ENCODE measurements around the gene CCT7.

The CCT7 gene

DNA sequence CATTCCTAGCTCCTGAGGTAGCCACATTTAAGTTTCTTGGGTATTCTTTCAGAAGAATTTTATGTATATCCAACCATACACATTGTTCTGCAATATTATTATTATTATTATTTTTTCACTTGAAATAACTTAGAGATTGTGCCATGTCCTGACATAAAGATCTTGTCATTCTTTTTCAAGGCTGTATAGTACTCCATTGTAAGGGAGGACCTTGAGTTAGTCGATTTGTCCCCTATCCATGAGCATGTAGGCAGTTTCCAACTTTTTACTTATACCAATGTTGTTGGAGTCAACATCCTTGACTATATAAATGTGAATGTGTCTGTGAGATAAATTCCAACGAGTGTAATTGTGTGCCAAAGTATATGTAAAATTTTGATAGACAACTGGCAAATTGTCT is 60.1 kb downstream of the CCT7 start:
- no peak overlapping the region for H3K4me3 ChIP-seq (ENCODE audit: low read length)
- TF ChIP-seq, protein P1, sequence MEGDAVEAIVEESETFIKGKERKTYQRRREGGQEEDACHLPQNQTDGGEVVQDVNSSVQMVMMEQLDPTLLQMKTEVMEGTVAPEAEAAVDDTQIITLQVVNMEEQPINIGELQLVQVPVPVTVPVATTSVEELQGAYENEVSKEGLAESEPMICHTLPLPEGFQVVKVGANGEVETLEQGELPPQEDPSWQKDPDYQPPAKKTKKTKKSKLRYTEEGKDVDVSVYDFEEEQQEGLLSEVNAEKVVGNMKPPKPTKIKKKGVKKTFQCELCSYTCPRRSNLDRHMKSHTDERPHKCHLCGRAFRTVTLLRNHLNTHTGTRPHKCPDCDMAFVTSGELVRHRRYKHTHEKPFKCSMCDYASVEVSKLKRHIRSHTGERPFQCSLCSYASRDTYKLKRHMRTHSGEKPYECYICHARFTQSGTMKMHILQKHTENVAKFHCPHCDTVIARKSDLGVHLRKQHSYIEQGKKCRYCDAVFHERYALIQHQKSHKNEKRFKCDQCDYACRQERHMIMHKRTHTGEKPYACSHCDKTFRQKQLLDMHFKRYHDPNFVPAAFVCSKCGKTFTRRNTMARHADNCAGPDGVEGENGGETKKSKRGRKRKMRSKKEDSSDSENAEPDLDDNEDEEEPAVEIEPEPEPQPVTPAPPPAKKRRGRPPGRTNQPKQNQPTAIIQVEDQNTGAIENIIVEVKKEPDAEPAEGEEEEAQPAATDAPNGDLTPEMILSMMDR (conservative IDR thresholded peaks at IDR 0.05; ENCODE audit: low read depth, low read length) = no peak

DNA sequence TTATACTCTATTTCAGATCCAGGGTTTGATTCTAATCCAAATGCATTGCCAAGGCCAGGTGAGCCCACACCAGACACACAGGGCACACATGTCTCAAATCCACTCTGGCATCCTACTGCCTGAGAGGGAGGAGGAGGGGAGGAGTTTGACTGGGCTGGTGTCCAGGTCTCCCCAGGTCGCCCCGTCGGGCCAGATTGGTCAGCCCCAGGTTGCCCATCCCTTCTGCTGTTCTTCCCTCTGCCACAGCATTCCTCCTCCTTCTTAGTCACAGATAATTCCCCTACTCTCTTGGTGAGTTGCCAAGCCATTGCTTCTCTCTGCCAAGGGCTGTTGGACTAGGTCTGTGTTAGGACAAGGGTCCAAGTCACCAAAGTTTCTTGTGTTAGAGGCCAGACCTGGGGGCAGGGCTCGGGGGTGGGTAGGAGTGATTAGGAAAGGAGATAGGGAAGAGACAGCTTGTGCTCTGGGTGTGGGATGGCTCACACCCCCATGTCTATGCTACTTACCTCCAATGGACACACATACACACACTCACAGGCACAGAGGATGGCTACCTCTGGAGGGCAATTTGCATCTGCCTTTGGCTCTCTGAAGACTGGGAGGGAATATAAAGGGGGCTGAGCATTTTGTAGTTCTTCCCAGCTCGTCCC is 61.8 kb downstream of the CCT7 start:
- TF ChIP-seq, protein P1 (conservative IDR thresholded peaks at IDR 0.05; ENCODE audit: low read depth, low read length) = no peak
- DNase-seq (ENCODE audit: low read depth) = no peak
- H3K4me3 ChIP-seq (ENCODE audit: low read length) = no peak overlapping the region

More for the DNA sequence above, 60.1 kb downstream of the CCT7 start:
- DNase-seq (ENCODE audit: low read depth) = no peak

DNA sequence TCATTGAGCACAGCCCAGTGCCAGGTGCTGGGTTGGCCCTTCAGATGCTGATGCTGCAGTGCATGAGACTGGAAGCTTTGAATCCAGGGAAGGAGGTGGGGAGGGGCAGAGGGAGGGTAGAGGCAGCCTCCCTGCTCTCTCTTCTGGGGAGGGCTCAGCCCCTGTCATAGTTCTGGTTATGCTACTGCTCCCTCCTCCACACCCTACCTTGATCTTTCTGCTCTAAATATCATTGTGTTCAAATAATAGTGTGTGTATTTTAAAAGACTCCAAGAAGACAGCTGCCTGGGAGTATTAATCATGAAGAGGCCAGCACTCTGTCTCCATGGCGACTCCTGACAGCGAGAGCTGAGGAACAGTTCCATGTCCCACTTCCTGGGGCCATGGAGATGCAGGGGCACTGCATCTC is 63.0 kb downstream of the CCT7 start:
- TF ChIP-seq, protein P1 (conservative IDR thresholded peaks at IDR 0.05; ENCODE audit: low read depth, low read length) = no peak
- DNase-seq (ENCODE audit: low read depth) = no peak

DNA sequence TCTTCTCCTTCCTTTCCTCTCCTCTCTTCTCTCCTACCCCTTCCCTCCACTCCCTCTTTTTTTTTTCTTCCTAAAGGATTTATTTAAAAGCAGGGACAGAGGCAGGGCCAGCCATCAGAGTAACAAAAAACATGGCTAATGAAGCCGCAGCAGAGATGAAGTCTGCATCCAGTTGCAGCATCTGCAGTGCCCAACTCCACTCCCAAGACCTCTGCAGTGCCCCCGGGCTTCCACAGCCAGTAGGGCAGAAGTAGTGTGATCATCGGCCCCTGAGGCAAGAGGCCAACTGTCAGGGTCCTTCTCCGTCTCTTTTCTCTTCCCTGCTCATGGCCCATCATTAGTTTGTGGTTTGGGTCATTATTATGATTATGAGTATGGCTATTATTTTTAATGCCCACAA is 63.5 kb downstream of the CCT7 start:
- DNase-seq (ENCODE audit: low read depth) = no peak
- no peak overlapping the region for H3K4me3 ChIP-seq (ENCODE audit: low read length)
- TF ChIP-seq, protein P1 (conservative IDR thresholded peaks at IDR 0.05; ENCODE audit: low read depth, low read length) = no peak

More for the DNA sequence above, 63.0 kb downstream of the CCT7 start:
- no peak overlapping the region for H3K4me3 ChIP-seq (ENCODE audit: low read length)

DNA sequence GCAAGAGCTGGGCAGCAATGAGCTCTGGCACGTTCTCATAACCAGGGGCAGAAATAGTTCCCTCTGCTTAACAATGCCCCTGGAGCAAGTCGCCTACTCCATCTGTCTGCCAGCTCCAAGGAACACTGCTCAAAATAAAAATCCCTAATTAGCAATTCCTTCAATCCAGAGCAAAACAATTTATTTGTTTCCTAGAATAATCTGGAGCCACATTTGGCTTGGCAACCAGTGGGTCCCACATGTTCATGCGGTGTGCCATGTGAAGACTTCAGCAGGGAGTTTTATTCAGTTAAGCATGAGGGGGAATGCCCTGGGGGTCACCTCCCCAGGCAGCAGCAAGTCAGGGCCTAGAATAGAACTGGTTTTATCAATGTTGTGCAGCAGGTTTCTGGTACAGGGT is 66.8 kb downstream of the CCT7 start:
- no peak for DNase-seq (ENCODE audit: low read depth)
- no peak overlapping the region for H3K4me3 ChIP-seq (ENCODE audit: low read length)
- TF ChIP-seq, protein P1 (conservative IDR thresholded peaks at IDR 0.05; ENCODE audit: low read depth, low read length) = no peak

DNA sequence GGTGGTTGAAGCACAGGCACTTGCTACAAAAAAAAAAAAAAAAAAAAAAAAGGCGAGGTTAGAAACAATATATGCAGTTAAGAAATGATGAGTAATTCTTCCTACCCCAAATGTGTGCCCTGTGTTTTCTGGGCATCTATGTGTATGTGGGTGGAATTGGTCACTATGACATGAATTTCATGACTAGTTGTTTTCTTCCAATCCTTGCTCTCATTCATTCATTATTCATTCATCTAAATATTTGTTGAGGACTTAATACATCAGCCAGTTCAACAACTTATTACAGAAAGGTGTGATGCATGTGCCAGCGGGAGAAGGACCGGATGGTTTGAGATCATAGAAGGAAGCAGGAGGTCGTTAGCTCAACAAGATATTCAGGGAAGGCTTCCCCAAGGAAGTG is 67.5 kb downstream of the CCT7 start:
- DNase-seq (ENCODE audit: low read depth) = no peak
- H3K4me3 ChIP-seq (ENCODE audit: low read length) = no peak overlapping the region
- TF ChIP-seq, protein P1 (conservative IDR thresholded peaks at IDR 0.05; ENCODE audit: low read depth, low read length) = no peak
